T-helper 2 cell treated with Interferon-gamma antibody and Interleukin-4, amounts not matched to agents 100 ng/mL and 5 ng/mL, for 36 hours (primary cell): ENCODE results near the gene CDK5. TPM values are rescaled to one million over a fixed set of nuclear protein-coding genes. Genes with fewer than 3 reads are reported as not detected.

Experiments used
- intact Hi-C: fragments of 100-400 bp; cut with micrococcal nuclease; formaldehyde crosslinking; loops from one replicate; pipeline ENCODE4 v1.15.1; 2023
- total RNA-seq: library from RNA; stranded (reverse); gene quantifications from 2 replicates; pipeline ENCODE4 v1.2.3, GENCODE V29; 2022

The CDK5 gene
- total RNA-seq, 1 donor from 2014 or later, result 23.7 TPM

GRCh38 chr7:151005566-151005965, 52.1 kb downstream of the CDK5 start:
- intact Hi-C loops, result no loop called here

Other genes with a start within 250 kb of the CDK5 start
- not detected in 2 replicates for gene AOC1, start 205.4 kb downstream of the CDK5 start, total RNA-seq
- 0.23 and 0.36 TPM in 2 replicates for gene KCNH2, start 79.6 kb downstream of the CDK5 start, total RNA-seq
- 17.0 and 17.4 TPM in 2 replicates for gene NOS3, start 66.9 kb downstream of the CDK5 start, total RNA-seq
- gene ATG9B, start 33.4 kb downstream of the CDK5 start, total RNA-seq, result 9.6 and 10.3 TPM in 2 replicates
- gene ABCB8, start 29.4 kb downstream of the CDK5 start, total RNA-seq, result 60.9 and 61.6 TPM in 2 replicates
- gene ASIC3, start 9.4 kb downstream of the CDK5 start, total RNA-seq, result 6.0 and 6.6 TPM in 2 replicates
- gene SLC4A2, start 1.7 kb upstream of the CDK5 start, total RNA-seq, result 111 and 119 TPM in 2 replicates
- gene FASTK, start 22.9 kb upstream of the CDK5 start, total RNA-seq, result 80.0 and 89.3 TPM in 2 replicates
- gene TMUB1, start 25.6 kb upstream of the CDK5 start, total RNA-seq, result 51.0 and 55.4 TPM in 2 replicates
- gene AGAP3, start 28.6 kb upstream of the CDK5 start, total RNA-seq, result 26.9 and 29.3 TPM in 2 replicates
- not detected in 2 replicates for gene GBX1, start 109.8 kb upstream of the CDK5 start, total RNA-seq
- gene ASB10, start 129.4 kb upstream of the CDK5 start, total RNA-seq, result not detected in 2 replicates
- 0.48 and 1.1 TPM in 2 replicates for gene H2BK1, start 152.6 kb upstream of the CDK5 start, total RNA-seq
- 45.5 and 47.2 TPM in 2 replicates for gene ABCF2, start 169.3 kb upstream of the CDK5 start, total RNA-seq
- gene CHPF2, start 174.6 kb upstream of the CDK5 start, total RNA-seq, result 40.0 and 41.0 TPM in 2 replicates
- gene SMARCD3, start 190.8 kb upstream of the CDK5 start, total RNA-seq, result 2.5 and 2.6 TPM in 2 replicates